Skin epidermis (tissue), 12 donors: Measurements from ENCODE around the gene IL20RA.

Source experiments
- H3K27ac ChIP-seq, 21 experiments: fragments of 200-600 bp; sonication (generic) in 11 of 21; one replicate each; pipeline ENCODE4 v1.5.0; 2020; ENCODE audit warnings: mild to moderate bottlenecking in 3 of 21, inconsistent platforms in 2 of 21, moderate library complexity in 2 of 21
- H3K4me3 ChIP-seq, 7 experiments: fragments of 200-600 bp; sonication (generic) in 2 of 7; one replicate each; pipeline ENCODE4 v1.5.0; 2020; ENCODE audit warnings: inconsistent platforms in 2 of 7, mild to moderate bottlenecking in 2 of 7, moderate library complexity in 1 of 7

IL20RA gene

GRCh38 chr6:137046871-137047412, 2.2 kb upstream of the IL20RA start:
- Histone ChIP-seq H3K4me3 (no peak overlapping the region), H3K27ac (no peak overlapping the region)

GRCh38 chr6:137045222-137045789, 541 bp upstream of the IL20RA start:
- Histone ChIP-seq H3K4me3 (peak overlapping the region in 6 of 7 experiments; percentile 67 to 84 (median 78)), H3K27ac (peak overlapping the region in 18 of 21 experiments; percentile 70 to 96 (median 89))

- Histone ChIP-seq H3K27ac (peak overlapping the region; percentile 57 to 96 (median 88)), H3K4me3 (peak overlapping the region; percentile 63 to 84 (median 76))
Observed at GRCh38 chr6:137043710-137044365, 927 bp downstream of the IL20RA start.

DNA sequence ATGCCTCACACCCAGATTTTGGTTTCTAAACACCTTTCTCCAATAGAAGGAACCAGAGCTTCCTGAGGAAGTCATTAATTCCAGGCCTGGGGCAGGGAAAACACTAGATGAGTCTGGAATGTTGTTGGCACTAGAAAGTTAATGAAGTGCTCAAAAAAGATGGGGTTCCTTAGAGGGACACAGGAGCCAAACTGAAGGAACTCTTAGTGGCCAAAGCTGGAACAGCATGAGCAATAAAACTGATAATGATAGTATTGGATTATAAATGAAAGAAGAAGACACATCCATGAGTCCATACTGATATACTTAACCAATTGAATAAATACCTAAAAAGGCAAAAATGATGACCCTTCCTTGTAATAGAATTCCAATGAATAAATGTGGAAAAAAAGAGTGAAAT, 4.4 kb downstream of the IL20RA start:
- Histone ChIP-seq H3K27ac (no peak overlapping the region), H3K4me3 (no peak overlapping the region)

GRCh38 chr6:137039010-137039409, 5.8 kb downstream of the IL20RA start:
- H3K27ac ChIP-seq = peak overlapping the region in 2 of 21 experiments; percentile 12 to 13
- no peak overlapping the region for H3K4me3 ChIP-seq

GRCh38 chr6:137036566-137037300, 8.0 kb downstream of the IL20RA start:
- Histone ChIP-seq H3K4me3 (no peak overlapping the region), H3K27ac (peak overlapping the region in 14 of 21 experiments; percentile 30 to 74 (median 50))

GRCh38 chr6:137033828-137034227, 10.9 kb downstream of the IL20RA start:
- H3K4me3 ChIP-seq = no peak overlapping the region

DNA sequence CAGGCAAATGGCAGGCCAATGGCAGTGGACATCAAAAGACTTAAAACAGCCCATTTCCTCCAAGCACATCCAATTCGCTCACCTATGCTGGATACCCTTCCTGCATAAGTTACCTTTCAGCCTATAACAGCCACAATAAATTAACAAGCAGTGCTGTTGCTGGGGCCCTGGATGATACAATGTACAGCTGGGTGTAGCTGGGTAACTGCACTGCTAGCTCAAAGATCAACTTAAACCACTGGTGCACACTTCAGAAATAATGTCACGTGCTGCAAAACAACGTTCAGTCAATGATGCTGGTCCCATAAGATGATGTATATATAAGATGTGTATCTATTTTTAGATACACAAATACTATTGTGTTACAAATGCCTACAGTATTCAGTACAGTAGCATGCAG, 13.6 kb downstream of the IL20RA start:
- Histone ChIP-seq H3K27ac (no peak overlapping the region), H3K4me3 (no peak overlapping the region)

More at GRCh38 chr6:137033828-137034227, 10.9 kb downstream of the IL20RA start:
- no peak overlapping the region for H3K27ac ChIP-seq

DNA sequence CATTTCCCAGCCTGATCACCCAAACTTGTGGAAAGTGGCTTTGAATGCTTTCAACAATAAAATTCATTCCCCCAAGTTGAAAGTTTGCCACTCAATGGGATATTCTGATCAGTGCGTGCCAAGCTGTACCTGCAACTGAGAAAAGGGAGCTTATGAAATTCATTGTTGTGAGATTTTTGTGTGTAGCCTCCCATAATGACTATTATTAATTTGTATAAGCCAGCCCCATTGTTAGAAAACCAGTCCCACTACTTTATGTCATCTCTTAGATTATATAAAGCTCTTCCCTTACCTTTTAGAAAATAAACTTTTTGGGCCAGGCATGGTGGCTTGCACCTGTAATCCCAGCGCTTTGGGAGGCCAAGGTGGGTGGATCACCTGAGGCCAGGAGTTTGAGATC, 15.9 kb downstream of the IL20RA start:
- no peak overlapping the region for H3K4me3 ChIP-seq
- H3K27ac ChIP-seq = peak overlapping the region in 2 of 21 experiments; percentile 24 to 41

GRCh38 chr6:137025786-137026730, 18.7 kb downstream of the IL20RA start:
- Histone ChIP-seq H3K27ac (peak overlapping the region in 17 of 21 experiments; percentile 16 to 82 (median 68)), H3K4me3 (no peak overlapping the region)

DNA sequence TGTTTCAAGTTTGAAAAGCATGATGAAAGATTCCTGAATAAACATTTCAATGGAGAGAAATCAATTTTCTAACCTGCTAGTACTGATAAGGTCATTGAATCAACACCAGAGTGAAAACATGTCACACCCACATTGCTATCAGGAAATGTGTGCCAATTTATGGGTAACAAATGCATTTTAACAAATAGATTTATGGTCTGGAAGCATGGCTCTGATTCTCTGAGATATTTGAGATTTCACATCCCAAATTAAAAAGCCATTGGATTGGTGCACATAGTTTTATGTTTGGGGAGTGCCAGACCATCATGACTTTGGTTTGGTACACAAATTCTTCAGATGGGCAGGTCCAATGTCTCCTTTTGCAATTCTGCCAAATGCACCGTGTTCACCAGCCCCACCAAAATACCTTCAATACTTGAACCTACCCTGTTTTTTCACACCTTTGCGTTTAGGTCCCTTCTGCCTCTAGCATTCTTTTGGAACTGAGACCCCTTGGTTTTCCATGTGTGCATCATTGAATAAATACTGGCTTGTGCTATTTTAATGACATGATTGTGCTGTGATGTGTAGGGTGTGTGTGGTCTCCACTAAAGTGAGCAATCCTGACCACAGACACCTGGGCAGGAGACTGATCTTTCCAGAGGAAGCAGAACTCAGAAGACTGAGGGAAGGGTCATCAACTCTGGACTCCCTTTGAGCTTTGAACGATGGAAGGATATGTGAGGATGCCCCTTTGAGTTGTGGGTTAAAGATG, 20.4 kb downstream of the IL20RA start:
- Histone ChIP-seq H3K27ac (peak overlapping the region in 8 of 21 experiments; percentile 12 to 82 (median 67)), H3K4me3 (no peak overlapping the region)

DNA sequence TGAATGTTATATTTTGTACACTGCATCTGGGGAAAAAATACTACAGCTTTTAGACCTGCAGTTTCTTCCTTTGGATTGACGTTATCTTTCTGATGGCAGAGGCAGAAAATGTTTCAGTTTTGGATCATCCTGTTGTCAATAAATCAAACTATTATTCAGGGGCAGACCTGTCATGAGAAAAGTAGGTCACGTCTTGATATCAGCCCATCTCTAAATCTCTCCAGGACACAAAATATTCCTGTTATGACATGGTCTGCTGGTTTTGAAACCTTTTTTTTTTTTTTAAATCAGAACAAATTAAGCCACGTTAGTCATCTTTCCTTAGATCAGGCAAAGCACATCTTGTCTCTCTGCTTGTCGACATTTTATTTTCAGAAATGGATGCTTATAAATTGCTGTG, 24.0 kb downstream of the IL20RA start:
- no peak overlapping the region for H3K27ac ChIP-seq

GRCh38 chr6:137019476-137020272, 25.1 kb downstream of the IL20RA start:
- peak overlapping the region in 1 of 21 experiments; percentile 27 for H3K27ac ChIP-seq
- no peak overlapping the region for H3K4me3 ChIP-seq

More for the DNA sequence above, 24.0 kb downstream of the IL20RA start:
- H3K4me3 ChIP-seq = no peak overlapping the region

DNA sequence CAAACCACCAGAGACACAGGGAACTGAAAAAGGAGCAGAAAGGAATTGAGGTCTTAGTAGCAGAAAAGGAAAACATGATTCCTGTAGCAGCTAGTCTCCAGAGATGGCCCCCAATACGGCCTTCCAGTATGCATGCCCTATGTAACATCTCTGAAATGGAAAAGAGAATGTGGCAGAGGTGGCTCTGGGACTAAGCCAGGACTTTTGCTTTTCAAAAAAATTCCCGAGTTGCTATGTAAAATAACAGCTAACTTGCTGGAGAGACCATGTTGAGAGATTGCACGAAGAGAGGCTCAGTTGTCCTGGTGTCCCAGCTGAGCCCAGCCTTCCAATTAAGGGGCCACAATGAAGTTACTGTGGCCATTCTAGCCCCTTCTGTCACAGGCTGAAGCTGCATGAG, 27.7 kb downstream of the IL20RA start:
- H3K4me3 ChIP-seq = no peak overlapping the region
- H3K27ac ChIP-seq = no peak overlapping the region

DNA sequence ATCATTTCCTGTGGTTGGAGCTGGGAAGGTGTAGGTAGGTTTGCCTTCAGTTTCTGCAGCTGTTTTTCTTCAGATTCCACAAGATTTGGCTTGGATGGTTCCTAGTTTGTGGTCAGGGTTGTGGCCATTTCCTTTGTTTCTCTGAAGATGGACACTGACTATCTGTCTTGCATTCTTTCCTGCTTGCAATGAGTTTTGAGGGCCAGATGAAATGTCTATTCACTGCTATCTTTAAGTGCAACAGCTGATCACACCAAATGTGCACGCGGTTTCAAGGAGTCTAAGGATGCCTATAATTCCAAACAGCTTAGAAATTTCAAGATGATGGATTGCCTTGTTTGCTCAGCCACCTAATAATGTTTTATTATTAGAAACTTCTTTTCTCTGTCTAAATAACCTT, 28.4 kb downstream of the IL20RA start:
- H3K27ac ChIP-seq = no peak overlapping the region
- H3K4me3 ChIP-seq = no peak overlapping the region

DNA sequence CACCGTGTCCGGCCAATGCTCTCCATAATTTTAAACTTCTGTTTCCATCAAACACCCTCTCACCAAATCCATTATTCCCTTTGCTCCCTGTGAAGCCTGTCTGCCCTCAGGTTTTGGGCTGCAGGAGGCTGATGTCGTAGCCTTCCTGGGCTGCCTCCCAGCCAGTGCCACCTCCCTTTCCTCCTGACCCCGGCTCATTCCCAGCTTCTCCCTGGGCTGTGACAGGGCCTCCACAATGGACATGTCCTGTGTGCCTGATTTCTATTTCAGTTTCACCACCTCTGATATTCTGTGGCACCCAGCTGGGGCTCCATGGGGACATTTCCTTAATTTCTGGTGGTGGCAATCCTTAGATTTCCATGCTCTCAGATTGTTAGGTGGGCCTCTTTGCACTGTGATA, 28.8 kb downstream of the IL20RA start:
- Histone ChIP-seq H3K4me3 (no peak overlapping the region), H3K27ac (no peak overlapping the region)

DNA sequence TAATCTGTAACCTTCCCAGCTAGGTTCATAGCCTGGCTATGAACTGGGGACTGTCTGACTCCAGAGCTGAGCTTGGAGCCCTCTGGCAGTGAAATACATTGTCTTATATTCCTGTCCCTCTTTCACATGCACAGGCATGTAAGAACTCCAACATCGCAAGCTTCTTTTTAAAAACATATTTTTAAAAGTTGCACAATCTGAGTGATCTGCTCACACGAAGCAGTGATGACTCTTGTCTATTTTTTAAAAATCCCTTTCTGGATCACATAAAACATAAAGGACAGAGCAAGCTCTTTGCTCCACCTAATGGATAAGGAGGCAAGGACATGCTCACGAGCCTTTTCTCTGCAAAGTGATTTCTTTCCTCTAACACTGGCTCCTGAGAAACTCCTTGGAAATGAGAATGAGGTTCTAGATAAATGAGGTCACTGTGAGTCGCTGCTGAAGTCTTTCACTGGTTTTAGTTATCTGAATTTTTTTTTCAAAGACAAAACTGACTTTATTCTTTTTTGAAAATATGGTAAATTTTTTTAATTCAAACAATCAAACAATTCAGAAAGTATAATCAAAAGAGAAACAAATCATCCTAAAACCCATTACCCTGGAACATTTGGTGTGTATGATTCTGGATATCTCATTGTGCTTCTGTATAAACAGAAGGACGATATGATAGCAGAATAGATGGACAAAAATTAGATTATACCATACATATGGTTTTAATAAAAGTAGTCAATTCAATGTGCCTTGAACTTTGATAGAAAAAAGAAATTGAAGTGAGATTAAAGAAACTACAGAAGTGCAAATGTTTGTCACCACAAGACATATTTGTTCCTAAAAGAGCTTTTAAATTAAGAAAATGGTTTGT, 30.8 kb downstream of the IL20RA start:
- no peak overlapping the region for H3K4me3 ChIP-seq

More for the DNA sequence above, 30.8 kb downstream of the IL20RA start:
- H3K27ac ChIP-seq = peak overlapping the region in 7 of 21 experiments; percentile 3 to 78 (median 41)
